ENCODE results near the gene NR2F1. TPM values are rescaled to one million over a fixed set of nuclear protein-coding genes. Genes with fewer than 3 reads are reported as not detected.

The NR2F1 gene
- total RNA-seq, 1 experiment from 2014 or later, result 88.4 TPM

- intact Hi-C loops (cut with micrococcal nuclease), result no loop called here
- Histone ChIP-seq H3K9me3 (ENCODE audit: low read length) (no peaks in the 10 kb centered on the region), H3K36me3 (ENCODE audit: low read depth, low read length) (peaks cover 29% of the 10 kb centered on the region), H4K20me1 (ENCODE audit: low read length) (no peaks in the 10 kb centered on the region), H3K4me3 (ENCODE audit: low read length) (no peak overlapping the region), H3K79me2 (ENCODE audit: low read length) (peaks cover 96% of the 10 kb centered on the region), H3K4me1 (ENCODE audit: insufficient read depth, low read length) (peaks cover 7% of the 10 kb centered on the region), H2AFZ (ENCODE audit: low read length) (no peak overlapping the region), H3F3A (ENCODE audit: low read length, unreplicated experiment) (no peaks in the 10 kb centered on the region), H3K4me2 (ENCODE audit: low read length) (no peak overlapping the region), H3K27ac (ENCODE audit: low read length) (no peak overlapping the region), H3K9me2 (replicated peaks; ENCODE audit: low read length) (no peaks in the 10 kb centered on the region), H3K27me3 (ENCODE audit: low read length) (no peaks in the 10 kb centered on the region), H3K9ac (ENCODE audit: low read length) (no peak overlapping the region)
- ChIA-PET CTCF (no interaction called here), POLR2A (ENCODE audit: unreplicated experiment) (interaction anchor here (0.6 kb wide), 1 partner anchor 300 kb away, joined by 9 read pairs; no protein-coding TSS in a partner anchor)
- DNase-seq, result no peak
- BruUV-seq (replicated peaks), result no TSS peak
- TF ChIP-seq CTCF (conservative IDR thresholded peaks at IDR 0.05; ENCODE audit: low read depth, low read length) (no peak), EZH2 (IDR thresholded peaks at IDR 0.05; ENCODE audit: low read length, unreplicated experiment) (no peak), EZH2phosphoT487 (IDR thresholded peaks at IDR 0.05; ENCODE audit: borderline replicate concordance, low read length) (no peak)
- no peak for ATAC-seq
Observed at GRCh38 chr5:93571114-93571949, 11.7 kb upstream of the NR2F1 start.

- Histone ChIP-seq H3F3A (ENCODE audit: low read length, unreplicated experiment) (no peaks in the 10 kb centered on the region), H3K4me3 (ENCODE audit: low read length) (no peak overlapping the region), H3K4me1 (ENCODE audit: insufficient read depth, low read length) (peaks cover 10% of the 10 kb centered on the region), H3K27me3 (ENCODE audit: low read length) (no peaks in the 10 kb centered on the region), H3K36me3 (ENCODE audit: low read depth, low read length) (peaks cover 29% of the 10 kb centered on the region), H4K20me1 (ENCODE audit: low read length) (no peaks in the 10 kb centered on the region), H3K9me3 (ENCODE audit: low read length) (no peaks in the 10 kb centered on the region), H3K27ac (ENCODE audit: low read length) (no peak overlapping the region), H3K79me2 (ENCODE audit: low read length) (peaks cover 97% of the 10 kb centered on the region), H3K9ac (ENCODE audit: low read length) (no peak overlapping the region), H2AFZ (ENCODE audit: low read length) (no peak overlapping the region), H3K9me2 (replicated peaks; ENCODE audit: low read length) (no peaks in the 10 kb centered on the region), H3K4me2 (ENCODE audit: low read length) (no peak overlapping the region)
- ChIA-PET POLR2A (ENCODE audit: unreplicated experiment) (no interaction called here), CTCF (no interaction called here)
- DNase-seq, result no peak
- no peak for ATAC-seq
- no TSS peak for BruUV-seq (replicated peaks)
- intact Hi-C loops (cut with micrococcal nuclease), result no loop called here
- TF ChIP-seq CTCF (conservative IDR thresholded peaks at IDR 0.05; ENCODE audit: low read depth, low read length) (no peak), EZH2 (IDR thresholded peaks at IDR 0.05; ENCODE audit: low read length, unreplicated experiment) (no peak), EZH2phosphoT487 (IDR thresholded peaks at IDR 0.05; ENCODE audit: borderline replicate concordance, low read length) (no peak)
Observed at GRCh38 chr5:93572101-93572607, 10.9 kb upstream of the NR2F1 start.
